Activated T-cell treated with anti-CD3 and anti-CD28 coated beads, Interleukin-2, amount 50 U/mL, for 4 hours (primary cell): ENCODE data around the gene IFNA2. TPM values are rescaled to one million over a fixed set of nuclear protein-coding genes. Genes with fewer than 3 reads are reported as not detected.
"Not testable (repeated sequence)": the region's sequence is repeated elsewhere in the genome, so short reads cannot be mapped to it uniquely, and the experiment has no call there.

Experiments
- ATAC-seq, 2 donors: fragments of 200-7000 bp; cut with Tn5 transposase; one replicate each; pipeline ENCODE4 v1.10.0; 2021
- DNase-seq: peaks from one replicate; pipeline ENCODE4 v3.0.0-alpha.2; 2020
- H3K27me3 Mint-ChIP-seq: one replicate; pipeline ENCODE4 v1.8.0; 2021; ENCODE audit warnings: low read depth, mixed read lengths
- H3K36me3 Mint-ChIP-seq: one replicate; pipeline ENCODE4 v1.8.0; 2022; ENCODE audit warnings: mixed read lengths; ENCODE audit not compliant: insufficient read depth
- H3K4me1 Mint-ChIP-seq: one replicate; pipeline ENCODE4 v1.8.0; 2021; ENCODE audit warnings: low read depth, mixed read lengths
- H3K4me3 Mint-ChIP-seq: one replicate; pipeline ENCODE4 v1.8.0; 2021; ENCODE audit warnings: mild to moderate bottlenecking, moderate library complexity, mixed read lengths
- H3K9me3 Mint-ChIP-seq: one replicate; pipeline ENCODE4 v1.8.0; 2021; ENCODE audit warnings: mixed read lengths
- total RNA-seq, 3 donors: library from RNA; stranded (reverse); gene quantifications; one replicate each; pipeline ENCODE4 v1.2.1, GENCODE V29; 2021

Gene IFNA2
- total RNA-seq, result not detected

DNA sequence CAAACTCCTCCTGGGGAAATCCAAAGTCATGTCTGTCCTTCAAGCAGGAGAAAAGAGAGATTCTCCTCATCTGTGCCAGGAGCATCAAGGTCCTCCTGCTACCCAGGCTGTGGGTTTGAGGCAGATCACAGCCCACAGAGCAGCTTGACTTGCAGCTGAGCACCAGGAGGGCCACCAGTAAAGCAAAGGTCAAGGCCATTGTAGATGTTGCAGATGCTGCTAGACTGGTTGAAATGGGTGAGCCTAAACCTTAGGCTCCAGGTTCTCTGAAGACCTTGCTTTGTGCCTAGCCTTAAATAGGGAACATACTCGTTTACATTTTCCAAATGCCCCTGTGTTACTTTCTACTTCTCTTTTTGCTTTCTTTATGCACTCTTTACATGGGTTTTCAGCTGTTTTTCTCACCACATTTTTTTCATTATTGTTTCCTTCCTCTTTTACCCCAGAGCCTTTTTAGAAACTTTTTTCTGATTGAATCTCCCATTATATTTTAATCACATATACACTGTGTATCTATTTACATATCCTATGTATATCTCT lies at the start of gene IFNA2:
Gene IFNA2, minus strand, starts transcription at position 268 of the 540 bp plus-strand sequence. Its CDS starts 69 bp downstream, at position 199.
- Mint-ChIP-seq H3K9me3 (no peaks in the 10 kb centered on the region), H3K27me3 (peaks cover 53% of the 10 kb centered on the region), H3K4me1 (peaks cover 10% of the 10 kb centered on the region), H3K4me3 (no peak within 1 kb of the TSS), H3K36me3 (no peaks in the 10 kb centered on the region)
- ATAC-seq (no peak), DNase-seq (no peak)

DNA sequence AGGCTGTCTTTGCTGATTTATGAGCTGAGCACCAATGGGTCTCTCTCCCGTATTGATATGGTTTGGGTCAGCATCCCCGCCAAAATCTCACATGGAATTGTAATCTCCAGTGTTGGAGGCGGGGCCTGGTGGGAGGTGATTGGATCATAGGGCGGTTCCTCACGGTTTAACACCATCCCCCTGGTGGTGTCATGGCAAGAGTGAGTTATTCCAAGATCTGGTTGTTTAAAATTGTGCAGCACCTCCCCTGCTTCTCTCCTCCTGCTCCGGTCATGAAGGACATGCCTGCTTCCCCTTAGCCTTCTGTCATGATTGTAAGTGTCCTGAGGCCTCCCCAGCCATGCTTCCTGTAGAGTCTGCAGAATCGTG lies 49.8 kb upstream of the IFNA2 start:
- H3K27me3 Mint-ChIP-seq, result peaks cover 21% of the 10 kb centered on the region
- H3K4me1 Mint-ChIP-seq, DNase-seq, ATAC-seq, H3K4me3 Mint-ChIP-seq, H3K9me3 Mint-ChIP-seq, H3K36me3 Mint-ChIP-seq: not testable (repeated sequence)

DNA sequence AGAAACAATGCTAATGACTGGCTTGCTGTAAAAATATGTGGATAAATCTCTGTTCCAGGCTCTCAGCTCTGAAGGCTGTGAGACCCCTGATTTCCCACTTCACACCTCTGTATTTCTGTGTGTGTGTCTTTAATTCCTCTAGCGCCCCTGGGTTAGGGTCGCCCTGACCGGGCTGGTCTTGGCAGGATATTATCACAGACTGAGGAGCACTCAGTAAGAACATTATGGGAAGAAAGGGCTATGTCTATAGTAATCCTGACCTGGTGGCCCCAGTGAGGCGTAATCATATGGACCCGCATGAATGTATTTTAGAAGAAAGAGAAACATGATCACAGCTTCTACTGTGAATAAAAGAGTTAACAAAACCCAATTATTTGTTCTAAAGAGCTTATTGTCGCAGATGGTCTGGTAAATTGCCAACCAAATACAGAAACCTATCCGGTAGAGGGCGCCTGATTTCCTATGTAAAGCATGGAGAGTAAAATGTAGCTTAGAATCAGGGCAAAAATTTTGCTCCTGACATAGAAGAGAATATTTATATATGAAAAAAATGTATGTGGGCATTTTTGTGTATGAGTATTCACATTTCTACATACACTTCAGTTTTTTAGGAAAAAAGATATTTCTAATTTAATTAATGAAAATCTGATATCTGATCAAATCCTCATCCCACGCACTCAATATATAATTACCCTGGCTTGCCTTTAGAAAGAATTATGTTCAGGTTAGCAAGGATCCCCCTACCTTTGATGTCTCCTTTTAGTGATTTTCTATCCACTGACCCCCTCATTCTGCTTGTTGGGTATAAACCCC lies 49.2 kb upstream of the IFNA2 start:
- DNase-seq (peak; percentile 32), ATAC-seq (no peak)
- no peaks in the 10 kb centered on the region for H3K36me3 Mint-ChIP-seq
- no peak overlapping the region for H3K4me3 Mint-ChIP-seq
- H3K27me3 Mint-ChIP-seq, result peaks cover 27% of the 10 kb centered on the region
- H3K9me3 Mint-ChIP-seq, result no peaks in the 10 kb centered on the region
- H3K4me1 Mint-ChIP-seq, result no peaks in the 10 kb centered on the region

DNA sequence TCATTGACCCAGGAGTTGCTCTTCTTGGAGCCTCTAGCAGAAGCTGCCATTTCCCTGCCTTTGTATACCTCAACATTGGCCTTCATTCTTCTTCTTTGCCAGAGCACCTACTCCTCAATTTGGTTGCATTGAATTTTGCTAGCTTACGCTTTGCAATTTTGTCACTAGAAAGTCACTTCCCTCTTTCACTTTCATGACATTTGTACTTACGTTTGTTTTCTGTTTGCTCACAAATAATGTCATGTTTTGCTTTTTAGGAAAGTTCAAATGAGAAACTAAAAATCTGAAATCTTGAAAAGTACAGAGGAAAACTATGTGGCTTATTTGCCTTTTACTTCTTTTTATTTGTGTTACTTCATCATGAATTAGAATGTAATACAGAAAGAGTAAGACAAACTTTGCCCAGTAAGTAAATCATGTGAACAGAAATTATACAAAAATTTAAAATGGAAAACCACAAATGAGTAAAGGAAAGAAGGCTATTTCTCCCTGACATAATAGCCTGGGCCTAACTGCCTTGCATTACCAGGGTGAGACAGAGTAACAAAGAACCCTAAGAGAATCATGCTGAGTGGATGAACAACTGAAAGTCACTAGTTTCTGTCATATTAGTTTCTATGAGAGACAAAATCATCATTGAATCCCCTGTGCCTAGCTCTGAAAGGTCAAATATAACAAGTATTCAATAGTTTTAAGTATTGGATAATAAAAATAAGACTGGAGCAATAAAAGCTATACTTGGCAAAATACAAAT lies 47.7 kb upstream of the IFNA2 start:
- no peak overlapping the region for H3K4me3 Mint-ChIP-seq
- H3K27me3 Mint-ChIP-seq, result peaks cover 32% of the 10 kb centered on the region
- H3K36me3 Mint-ChIP-seq, result no peaks in the 10 kb centered on the region
- no peaks in the 10 kb centered on the region for H3K9me3 Mint-ChIP-seq
- no peaks in the 10 kb centered on the region for H3K4me1 Mint-ChIP-seq
- DNase-seq, result no peak
- no peak for ATAC-seq

DNA sequence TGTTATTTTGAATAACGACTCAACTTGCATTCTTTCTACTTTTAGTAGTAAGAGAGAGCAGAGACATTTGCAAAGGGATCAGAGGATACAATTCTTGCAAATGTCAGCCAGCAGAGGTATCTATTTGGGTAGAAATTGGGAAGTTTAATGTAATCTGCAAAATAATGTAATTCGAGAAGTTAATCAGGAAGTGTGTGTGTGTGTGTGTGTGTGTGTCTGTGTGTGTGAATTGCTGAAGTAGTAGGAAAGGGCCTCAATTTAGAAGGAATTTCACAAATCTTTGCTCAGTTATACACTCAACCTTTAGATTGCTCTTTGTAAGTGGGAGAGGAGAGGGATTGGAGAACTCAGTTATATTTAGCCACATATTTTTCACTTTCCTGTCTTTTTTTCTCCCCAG lies 44.0 kb upstream of the IFNA2 start:
- no peaks in the 10 kb centered on the region for H3K36me3 Mint-ChIP-seq
- DNase-seq, result no peak
- H3K27me3 Mint-ChIP-seq, result peaks cover 41% of the 10 kb centered on the region
- no peak overlapping the region for H3K4me3 Mint-ChIP-seq
- no peaks in the 10 kb centered on the region for H3K4me1 Mint-ChIP-seq
- ATAC-seq, result no peak
- no peaks in the 10 kb centered on the region for H3K9me3 Mint-ChIP-seq

DNA sequence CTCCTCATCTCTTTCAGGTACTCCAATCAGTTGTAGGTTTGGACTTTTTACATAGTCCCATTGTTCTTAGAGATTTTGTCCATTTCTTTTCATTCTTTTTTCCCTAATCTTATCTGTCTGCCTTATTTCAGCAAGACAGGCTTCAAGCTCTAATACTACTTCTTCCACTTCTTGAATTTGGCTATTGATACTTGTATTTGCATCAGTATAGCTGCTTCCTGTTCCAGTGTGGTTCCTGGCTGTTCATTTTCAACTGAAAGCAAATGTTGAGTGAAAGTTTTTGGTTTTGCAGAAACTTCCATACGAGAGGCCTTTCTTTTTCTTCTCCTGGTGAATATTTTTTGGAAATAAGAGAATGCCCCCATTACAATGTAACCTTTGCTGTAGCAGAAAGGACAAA lies 43.0 kb upstream of the IFNA2 start:
- H3K4me3 Mint-ChIP-seq, result no peak overlapping the region
- H3K9me3 Mint-ChIP-seq, result no peaks in the 10 kb centered on the region
- no peaks in the 10 kb centered on the region for H3K4me1 Mint-ChIP-seq
- H3K36me3 Mint-ChIP-seq, result no peaks in the 10 kb centered on the region
- peaks cover 35% of the 10 kb centered on the region for H3K27me3 Mint-ChIP-seq
- ATAC-seq (no peak), DNase-seq (no peak)

DNA sequence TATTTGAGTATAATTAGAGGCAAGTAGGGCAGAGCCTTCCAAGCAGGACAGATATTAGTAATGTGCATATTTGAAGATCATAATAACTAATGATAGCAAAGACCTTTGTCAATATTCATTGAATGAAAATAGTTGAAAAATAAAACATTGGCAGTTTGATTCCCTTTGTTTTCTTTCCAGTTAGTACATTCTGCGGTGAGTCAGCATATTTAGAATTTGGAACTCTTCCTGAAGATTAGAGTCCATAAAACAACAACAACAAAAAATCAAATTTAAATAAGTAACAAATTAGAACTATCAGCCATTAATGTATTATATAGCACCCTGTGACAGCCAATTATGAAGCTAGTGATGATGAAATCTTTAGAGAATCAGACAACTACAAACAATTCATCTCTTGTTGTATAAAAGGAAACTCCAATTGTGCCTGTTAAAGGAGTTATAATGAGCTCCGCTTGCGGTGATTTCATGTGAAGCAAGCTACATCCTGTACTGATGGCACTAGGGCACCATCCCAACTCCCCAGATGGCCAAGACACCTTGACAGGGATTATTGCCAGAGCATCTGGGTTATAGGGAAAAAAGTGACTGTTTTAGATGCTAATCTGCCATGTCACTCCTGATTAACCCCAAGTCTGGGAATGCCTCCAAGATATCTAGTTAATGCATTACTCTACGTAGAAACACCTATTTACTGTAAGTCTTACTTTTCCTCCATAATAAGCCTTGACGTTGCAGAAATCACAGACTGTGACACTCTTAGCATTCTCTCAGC lies 30.5 kb upstream of the IFNA2 start:
- no peak for ATAC-seq
- Mint-ChIP-seq H3K27me3 (peaks cover 4% of the 10 kb centered on the region), H3K4me1 (peaks cover 2% of the 10 kb centered on the region), H3K36me3 (no peaks in the 10 kb centered on the region), H3K4me3 (no peak overlapping the region), H3K9me3 (no peaks in the 10 kb centered on the region)
- DNase-seq, result no peak

DNA sequence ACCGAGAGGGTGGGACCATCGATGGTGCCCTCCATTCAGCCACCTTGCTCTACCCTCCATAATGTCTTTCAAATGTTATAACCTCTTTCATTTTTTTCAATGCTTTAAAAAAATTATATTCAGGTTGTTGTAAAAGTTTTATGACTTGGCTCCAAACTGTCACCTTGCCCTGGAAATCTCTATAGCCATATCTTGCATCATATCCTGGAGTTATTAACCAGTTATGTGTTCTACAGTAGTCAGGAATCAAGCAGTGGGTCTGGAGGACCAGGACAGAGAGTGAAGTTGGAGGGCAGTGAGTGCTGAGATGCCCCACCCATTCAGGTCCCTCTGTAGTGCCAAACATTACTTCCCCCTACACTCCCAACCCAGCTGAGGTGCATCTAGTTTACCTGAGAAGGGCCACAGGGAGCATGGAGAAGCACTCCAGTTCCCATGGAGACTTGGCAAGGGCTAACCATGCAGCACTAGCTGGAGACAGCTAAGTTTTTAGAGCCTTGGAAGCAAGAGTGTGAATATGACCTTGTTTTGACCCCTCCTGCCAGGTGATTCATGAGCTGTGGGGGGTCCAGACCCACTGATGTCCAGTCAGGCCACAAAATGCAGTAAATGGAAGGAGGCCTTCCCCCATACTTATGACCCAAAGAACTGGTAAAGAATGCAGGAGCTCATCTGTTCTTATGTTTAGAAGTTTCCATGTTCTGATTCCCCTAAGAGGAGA lies 29.2 kb upstream of the IFNA2 start:
- peaks cover 8% of the 10 kb centered on the region for H3K27me3 Mint-ChIP-seq
- peaks cover 2% of the 10 kb centered on the region for H3K4me1 Mint-ChIP-seq
- no peaks in the 10 kb centered on the region for H3K36me3 Mint-ChIP-seq
- H3K4me3 Mint-ChIP-seq, result no peak overlapping the region
- ATAC-seq (no peak), DNase-seq (no peak)
- no peaks in the 10 kb centered on the region for H3K9me3 Mint-ChIP-seq

DNA sequence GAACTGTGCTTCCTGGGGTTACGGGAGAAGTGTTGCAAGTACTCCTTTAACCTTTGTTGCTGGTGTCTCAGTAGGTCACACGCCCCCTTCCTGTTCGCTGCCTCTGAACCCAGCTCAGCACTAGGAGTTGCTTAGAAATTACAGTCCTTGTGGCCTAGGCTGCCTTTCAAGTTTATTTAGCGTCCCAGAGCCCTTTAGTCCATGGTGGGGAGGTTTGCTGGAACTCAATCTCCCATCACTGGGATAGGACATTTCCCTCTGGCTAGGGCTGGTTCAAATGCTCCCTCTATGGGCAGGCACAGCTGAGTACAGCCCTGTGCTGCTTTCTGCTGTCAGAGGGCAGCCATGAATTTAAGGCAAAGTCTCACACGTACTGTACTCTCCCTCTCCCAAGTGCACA lies 28.4 kb upstream of the IFNA2 start:
- Mint-ChIP-seq H3K4me1 (peaks cover 2% of the 10 kb centered on the region), H3K27me3 (peaks cover 8% of the 10 kb centered on the region), H3K4me3 (no peak overlapping the region), H3K9me3 (no peaks in the 10 kb centered on the region), H3K36me3 (no peaks in the 10 kb centered on the region)
- ATAC-seq, result peak; percentile 65 to 67
- no peak for DNase-seq

DNA sequence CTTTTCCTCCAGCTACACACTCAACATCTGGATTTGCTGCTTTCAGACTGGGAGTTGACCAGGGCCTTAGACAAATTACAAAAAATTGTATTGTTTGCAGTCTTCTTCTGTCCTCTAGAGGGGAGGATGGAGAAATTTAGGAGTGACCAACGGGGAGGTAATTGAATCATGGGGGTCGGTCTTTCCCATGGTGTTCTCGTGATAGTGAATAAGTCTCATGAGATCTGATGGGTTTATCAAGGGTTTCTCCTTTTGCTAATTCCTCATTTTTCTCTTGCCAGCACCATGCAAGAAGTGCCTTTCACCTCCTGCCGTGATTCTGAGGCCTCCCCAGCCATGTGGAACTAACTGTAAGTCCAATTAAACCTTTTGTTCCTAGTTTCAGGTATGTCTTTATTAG lies 28.0 kb upstream of the IFNA2 start:
- peaks cover 8% of the 10 kb centered on the region for H3K27me3 Mint-ChIP-seq
- peaks cover 2% of the 10 kb centered on the region for H3K4me1 Mint-ChIP-seq
- DNase-seq, result no peak
- ATAC-seq, result no peak
- no peak overlapping the region for H3K4me3 Mint-ChIP-seq
- H3K9me3 Mint-ChIP-seq, result no peaks in the 10 kb centered on the region
- no peaks in the 10 kb centered on the region for H3K36me3 Mint-ChIP-seq

DNA sequence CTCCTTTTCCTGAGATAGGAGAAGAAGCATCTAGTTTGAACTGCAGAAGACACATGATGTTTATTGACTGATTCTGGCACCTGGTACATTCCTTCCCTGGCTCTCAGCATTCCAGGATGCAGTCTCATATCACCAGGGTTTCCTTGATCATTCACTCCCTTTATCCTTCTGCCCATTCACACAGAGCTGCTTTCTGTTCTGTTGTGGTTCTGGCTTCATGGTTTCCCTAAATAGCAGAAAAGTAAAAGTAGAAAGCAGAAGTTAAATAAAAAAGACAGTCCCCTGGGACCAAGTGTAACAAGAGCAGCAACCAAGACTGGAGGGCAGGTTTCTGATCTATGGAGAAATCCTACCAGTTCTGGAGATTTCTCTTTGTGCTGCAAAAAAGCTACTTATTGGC lies 26.9 kb upstream of the IFNA2 start:
- Mint-ChIP-seq H3K4me1 (peaks cover 2% of the 10 kb centered on the region), H3K9me3 (no peaks in the 10 kb centered on the region), H3K27me3 (peaks cover 8% of the 10 kb centered on the region), H3K36me3 (no peaks in the 10 kb centered on the region), H3K4me3 (no peak overlapping the region)
- DNase-seq (no peak), ATAC-seq (no peak)

DNA sequence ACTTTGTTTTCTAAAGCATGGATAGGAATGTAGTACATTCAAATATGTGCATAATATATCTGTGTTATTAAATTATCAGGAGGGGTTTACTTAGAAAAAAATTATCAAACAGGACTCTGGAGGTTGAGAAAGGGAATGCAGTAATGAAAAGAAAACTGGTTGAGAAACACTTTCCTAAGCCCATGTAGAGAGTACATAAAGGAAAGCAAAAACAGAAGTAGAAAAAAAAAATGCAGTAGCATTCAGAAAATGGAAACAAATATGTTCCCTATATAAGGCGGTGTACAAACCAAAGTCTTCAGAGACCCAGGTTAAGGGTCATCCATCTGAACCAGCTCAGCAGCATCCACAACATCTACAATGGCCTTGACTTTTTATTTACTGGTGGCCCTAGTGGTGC lies 23.6 kb upstream of the IFNA2 start, which contains the start of gene IFNA8:
Gene IFNA8, plus strand, starts transcription at position 301 of the 400 bp plus-strand sequence. Its CDS starts 60 bp downstream, at position 361.
- no peaks in the 10 kb centered on the region for H3K9me3 Mint-ChIP-seq
- H3K4me3 Mint-ChIP-seq, result no peak within 1 kb of the TSS
- peaks cover 2% of the 10 kb centered on the region for H3K4me1 Mint-ChIP-seq
- H3K27me3 Mint-ChIP-seq, result peaks cover 11% of the 10 kb centered on the region
- no peak for ATAC-seq
- no peaks in the 10 kb centered on the region for H3K36me3 Mint-ChIP-seq
- no peak for DNase-seq

DNA sequence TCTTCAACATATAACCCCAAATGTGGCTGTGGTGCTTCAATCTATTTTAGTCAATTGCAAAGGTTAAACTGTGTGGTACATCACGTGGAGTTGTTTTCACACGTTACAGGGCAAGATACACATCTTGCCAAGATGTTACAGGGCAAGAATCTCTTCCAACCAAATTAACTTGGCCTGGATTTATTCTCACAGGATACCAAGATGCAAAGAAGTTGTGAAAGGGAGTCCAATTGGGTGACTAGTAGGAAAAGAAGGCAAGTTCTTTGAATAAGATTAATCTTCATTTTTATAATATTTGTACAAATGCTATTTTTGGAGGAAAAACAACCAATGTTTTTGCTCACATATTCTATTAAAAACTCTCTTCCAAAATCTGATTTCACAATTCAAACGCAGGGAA lies 18.9 kb upstream of the IFNA2 start:
- no peak for ATAC-seq
- no peak for DNase-seq
- H3K9me3 Mint-ChIP-seq, result no peaks in the 10 kb centered on the region
- H3K4me1 Mint-ChIP-seq, result peaks cover 10% of the 10 kb centered on the region
- no peak overlapping the region for H3K4me3 Mint-ChIP-seq
- H3K27me3 Mint-ChIP-seq, result peaks cover 34% of the 10 kb centered on the region
- no peaks in the 10 kb centered on the region for H3K36me3 Mint-ChIP-seq
